ENCODE measurements around the gene LYSMD1.

LYSMD1 gene

DNA sequence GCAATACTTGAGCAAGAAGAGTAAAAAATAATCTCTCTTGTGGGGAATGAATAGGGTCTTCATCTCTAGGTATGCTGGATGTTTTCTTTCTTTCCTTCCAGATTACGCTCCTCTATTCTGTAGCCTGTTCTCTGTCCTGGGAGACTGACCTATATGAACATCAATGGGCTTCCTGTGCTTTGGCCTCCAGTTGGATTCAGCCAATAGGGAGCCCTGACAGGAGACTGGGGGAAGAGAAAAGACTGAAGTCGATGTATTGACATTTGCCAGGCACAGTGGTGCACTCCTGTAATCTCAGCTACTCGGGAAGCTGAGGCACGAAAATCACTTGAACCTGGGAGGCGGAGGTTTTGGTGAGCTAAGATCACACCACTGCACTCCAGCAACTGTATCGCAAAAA lies 36.9 kb downstream of the LYSMD1 start:
- TF ChIP-seq, protein P1, sequence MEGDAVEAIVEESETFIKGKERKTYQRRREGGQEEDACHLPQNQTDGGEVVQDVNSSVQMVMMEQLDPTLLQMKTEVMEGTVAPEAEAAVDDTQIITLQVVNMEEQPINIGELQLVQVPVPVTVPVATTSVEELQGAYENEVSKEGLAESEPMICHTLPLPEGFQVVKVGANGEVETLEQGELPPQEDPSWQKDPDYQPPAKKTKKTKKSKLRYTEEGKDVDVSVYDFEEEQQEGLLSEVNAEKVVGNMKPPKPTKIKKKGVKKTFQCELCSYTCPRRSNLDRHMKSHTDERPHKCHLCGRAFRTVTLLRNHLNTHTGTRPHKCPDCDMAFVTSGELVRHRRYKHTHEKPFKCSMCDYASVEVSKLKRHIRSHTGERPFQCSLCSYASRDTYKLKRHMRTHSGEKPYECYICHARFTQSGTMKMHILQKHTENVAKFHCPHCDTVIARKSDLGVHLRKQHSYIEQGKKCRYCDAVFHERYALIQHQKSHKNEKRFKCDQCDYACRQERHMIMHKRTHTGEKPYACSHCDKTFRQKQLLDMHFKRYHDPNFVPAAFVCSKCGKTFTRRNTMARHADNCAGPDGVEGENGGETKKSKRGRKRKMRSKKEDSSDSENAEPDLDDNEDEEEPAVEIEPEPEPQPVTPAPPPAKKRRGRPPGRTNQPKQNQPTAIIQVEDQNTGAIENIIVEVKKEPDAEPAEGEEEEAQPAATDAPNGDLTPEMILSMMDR (conservative IDR thresholded peaks at IDR 0.05; ENCODE audit: low read depth, low read length), result no peak
- Histone ChIP-seq H3K79me2 (ENCODE audit: insufficient read depth, low read depth) (no peaks in the 10 kb centered on the region), H4K20me1 (ENCODE audit: insufficient read depth) (no peaks in the 10 kb centered on the region), H3K36me3 (ENCODE audit: insufficient read depth) (no peaks in the 10 kb centered on the region), H3K4me3 (IDR thresholded peaks at IDR 0.05; ENCODE audit: insufficient read depth, low read depth, low read length) (no peak overlapping the region), H2AFZ (ENCODE audit: low read depth) (no peak overlapping the region), H3K4me1 (ENCODE audit: low read depth, poor library complexity, severe bottlenecking) (no peaks in the 10 kb centered on the region), H3K9ac (no peak overlapping the region), H3K27ac (no peak overlapping the region), H3K4me2 (no peak overlapping the region), H3K27me3 (ENCODE audit: insufficient read depth, low read depth) (no peaks in the 10 kb centered on the region)

DNA sequence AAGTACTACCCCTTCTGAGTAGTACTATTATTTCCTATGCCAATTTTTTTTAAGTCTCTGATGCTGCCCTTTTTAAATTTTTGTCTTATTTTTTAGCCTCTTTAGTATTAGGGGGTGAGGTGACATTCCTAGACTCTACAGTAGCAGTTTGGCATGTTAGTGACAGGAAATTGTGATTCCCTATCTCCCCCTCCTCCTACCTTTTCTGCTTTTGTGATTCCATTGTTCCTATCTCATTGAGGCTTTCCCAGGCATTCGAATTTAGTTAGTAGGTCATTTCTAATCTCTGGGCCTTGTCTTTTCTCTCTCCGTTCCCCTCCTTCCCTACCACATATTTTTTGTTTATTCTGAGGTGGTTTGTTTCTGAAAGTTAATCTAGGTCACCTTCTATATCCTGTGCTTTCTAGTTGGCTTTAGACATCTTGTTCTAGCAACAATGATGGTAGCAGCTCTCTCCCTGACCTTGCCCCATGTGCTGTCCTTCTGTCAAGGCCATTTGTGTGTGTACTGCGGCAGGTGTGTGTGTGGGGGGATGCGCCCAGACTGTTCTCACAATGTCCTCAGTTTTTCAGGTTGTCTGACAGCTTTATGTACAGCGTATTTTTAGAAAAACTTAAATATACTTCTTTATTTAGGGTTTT lies 40.8 kb downstream of the LYSMD1 start:
- Histone ChIP-seq H3K4me1 (ENCODE audit: low read depth, poor library complexity, severe bottlenecking) (no peaks in the 10 kb centered on the region), H3K36me3 (ENCODE audit: insufficient read depth) (no peaks in the 10 kb centered on the region), H3K27ac (no peak overlapping the region), H4K20me1 (ENCODE audit: insufficient read depth) (no peaks in the 10 kb centered on the region), H3K4me3 (IDR thresholded peaks at IDR 0.05; ENCODE audit: insufficient read depth, low read depth, low read length) (no peak overlapping the region), H3K27me3 (ENCODE audit: insufficient read depth, low read depth) (no peaks in the 10 kb centered on the region), H3K4me2 (no peak overlapping the region), H2AFZ (ENCODE audit: low read depth) (no peak overlapping the region), H3K9ac (no peak overlapping the region), H3K79me2 (ENCODE audit: insufficient read depth, low read depth) (no peaks in the 10 kb centered on the region)
- TF ChIP-seq, protein P1 (conservative IDR thresholded peaks at IDR 0.05; ENCODE audit: low read depth, low read length), result no peak

DNA sequence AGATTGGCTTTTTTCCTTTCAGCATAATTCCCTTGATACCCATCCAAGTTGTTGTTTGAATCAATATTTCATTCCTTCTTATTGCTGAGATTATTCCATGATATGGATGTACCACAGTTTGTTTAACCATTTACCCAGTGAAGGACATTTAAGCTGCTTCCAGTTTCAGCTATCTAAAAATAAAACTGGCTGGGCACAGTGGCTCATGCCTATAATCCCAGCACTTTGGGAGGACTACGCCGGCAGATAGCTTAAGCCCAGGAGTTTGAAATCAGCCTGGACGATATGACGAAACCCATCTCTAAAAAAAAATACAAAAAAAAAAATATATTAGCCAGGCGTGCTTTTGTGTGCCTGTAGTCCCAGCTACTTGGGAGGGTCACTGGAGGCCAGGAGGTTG lies 51.8 kb downstream of the LYSMD1 start:
- Histone ChIP-seq H4K20me1 (ENCODE audit: insufficient read depth) (no peaks in the 10 kb centered on the region), H3K79me2 (ENCODE audit: insufficient read depth, low read depth) (no peaks in the 10 kb centered on the region), H3K4me3 (IDR thresholded peaks at IDR 0.05; ENCODE audit: insufficient read depth, low read depth, low read length) (no peak overlapping the region), H3K4me2 (no peak overlapping the region), H3K9ac (no peak overlapping the region), H3K4me1 (ENCODE audit: low read depth, poor library complexity, severe bottlenecking) (no peaks in the 10 kb centered on the region), H3K27me3 (ENCODE audit: insufficient read depth, low read depth) (no peaks in the 10 kb centered on the region), H2AFZ (ENCODE audit: low read depth) (no peak overlapping the region), H3K36me3 (ENCODE audit: insufficient read depth) (no peaks in the 10 kb centered on the region), H3K27ac (no peak overlapping the region)
- TF ChIP-seq, protein P1 (conservative IDR thresholded peaks at IDR 0.05; ENCODE audit: low read depth, low read length), result no peak
